GM04504 (cell line): ENCODE data around the gene DCLK2.

Experiments
- DNase-seq: peaks from one replicate; pipeline ENCODE4 v3.0.0-alpha.2; 2012; ENCODE audit warnings: low read depth

Gene DCLK2

GRCh38 chr4:150078041-150078578, at the start of gene DCLK2:
TSS of gene DCLK2 (plus strand) at chr4:150078445. CDS start at chr4:150079028, 583 bp downstream.
- DNase-seq = peak; percentile 83

DNA sequence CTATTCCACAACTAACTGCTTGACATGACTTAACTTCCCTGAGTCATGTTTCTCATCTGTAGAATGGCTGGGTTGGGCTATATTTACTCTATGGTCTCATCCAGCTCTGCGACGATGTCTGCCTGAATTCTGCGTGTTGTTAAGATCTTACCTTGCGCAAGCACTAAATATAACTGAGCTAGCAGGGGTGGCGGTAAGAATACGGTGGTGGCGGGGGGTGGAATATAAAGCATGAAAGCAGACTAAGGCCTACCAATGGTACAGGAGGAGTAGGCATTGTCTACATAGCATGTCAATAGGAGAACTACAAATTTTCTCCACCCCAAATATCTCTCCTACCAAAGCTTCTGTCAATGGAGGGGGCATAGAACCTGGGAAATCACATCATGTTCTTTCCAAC, 45.7 kb upstream of the DCLK2 start:
- no peak for DNase-seq

DNA sequence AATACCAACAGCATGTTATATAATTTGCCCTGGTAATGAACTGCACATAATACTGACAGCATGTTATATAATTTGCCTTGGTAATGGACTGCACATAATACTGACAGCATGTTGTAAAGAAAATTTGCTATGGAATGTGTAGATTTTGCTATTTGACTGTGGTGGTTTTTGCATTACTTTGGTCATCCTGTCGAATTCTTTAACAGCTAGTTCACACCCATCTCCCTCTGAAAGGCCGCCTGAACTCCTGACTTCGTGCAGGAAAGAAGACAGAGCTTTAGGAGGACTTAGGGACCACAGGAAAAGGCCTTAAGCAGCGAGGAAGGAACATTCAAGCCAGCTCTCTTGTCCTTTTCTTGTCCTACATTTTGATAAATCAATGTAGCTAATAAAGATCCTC, 45.2 kb upstream of the DCLK2 start:
- no peak for DNase-seq

DNA sequence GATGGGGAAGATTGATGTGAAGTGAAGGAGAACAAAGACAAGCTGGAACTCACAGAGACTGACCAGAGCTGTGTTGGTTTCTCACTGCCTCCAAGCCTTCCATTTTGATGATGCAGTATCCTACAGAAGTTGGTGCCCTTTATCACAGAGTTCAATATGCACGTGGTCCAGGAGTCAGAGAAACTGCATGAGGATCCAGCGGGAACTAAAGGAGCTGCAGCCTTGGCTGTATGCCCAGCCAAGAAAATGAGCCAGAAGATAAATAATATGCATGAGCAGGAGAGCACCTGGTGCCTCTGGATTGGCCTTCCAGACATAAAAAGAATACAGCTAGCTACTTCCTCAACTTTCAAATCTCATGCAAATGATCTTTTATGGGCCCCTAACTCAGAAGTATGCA, 44.3 kb upstream of the DCLK2 start:
- no peak for DNase-seq

GRCh38 chr4:150037251-150037856, 40.9 kb upstream of the DCLK2 start:
- DNase-seq = no peak

DNA sequence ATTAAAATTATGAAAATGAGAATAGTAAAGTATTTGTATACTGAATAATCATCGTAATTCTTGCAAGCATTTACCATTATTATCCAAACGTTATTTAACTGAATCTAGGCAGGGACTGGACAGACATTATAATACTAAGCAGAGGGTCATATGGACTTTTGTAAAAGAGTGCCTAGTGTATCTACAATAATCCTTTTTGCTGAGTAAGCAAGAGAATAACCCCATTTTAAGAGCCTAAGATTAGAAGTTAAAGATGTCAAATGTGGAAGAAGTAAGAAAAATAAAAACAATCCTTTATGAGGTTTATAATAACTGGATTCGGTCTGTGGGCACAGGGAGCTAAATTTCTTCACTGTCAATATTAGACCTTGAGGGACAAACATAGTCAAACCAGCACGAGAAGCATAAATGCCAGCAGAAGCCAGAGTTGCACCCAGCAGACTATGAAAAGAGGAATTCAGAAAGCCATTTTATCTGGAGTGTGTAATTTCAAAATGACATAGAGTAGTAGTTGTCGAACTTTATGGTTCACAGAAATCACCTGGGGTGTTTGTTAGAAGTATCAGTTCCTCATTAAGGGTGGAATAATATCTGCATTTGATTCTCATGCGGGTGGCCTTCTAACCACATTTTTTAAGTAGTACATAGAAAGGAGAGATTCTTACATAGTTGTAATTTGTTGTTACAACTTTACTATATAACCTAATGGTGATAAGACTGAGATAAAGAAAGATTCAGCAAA, 39.7 kb upstream of the DCLK2 start:
- no peak for DNase-seq

DNA sequence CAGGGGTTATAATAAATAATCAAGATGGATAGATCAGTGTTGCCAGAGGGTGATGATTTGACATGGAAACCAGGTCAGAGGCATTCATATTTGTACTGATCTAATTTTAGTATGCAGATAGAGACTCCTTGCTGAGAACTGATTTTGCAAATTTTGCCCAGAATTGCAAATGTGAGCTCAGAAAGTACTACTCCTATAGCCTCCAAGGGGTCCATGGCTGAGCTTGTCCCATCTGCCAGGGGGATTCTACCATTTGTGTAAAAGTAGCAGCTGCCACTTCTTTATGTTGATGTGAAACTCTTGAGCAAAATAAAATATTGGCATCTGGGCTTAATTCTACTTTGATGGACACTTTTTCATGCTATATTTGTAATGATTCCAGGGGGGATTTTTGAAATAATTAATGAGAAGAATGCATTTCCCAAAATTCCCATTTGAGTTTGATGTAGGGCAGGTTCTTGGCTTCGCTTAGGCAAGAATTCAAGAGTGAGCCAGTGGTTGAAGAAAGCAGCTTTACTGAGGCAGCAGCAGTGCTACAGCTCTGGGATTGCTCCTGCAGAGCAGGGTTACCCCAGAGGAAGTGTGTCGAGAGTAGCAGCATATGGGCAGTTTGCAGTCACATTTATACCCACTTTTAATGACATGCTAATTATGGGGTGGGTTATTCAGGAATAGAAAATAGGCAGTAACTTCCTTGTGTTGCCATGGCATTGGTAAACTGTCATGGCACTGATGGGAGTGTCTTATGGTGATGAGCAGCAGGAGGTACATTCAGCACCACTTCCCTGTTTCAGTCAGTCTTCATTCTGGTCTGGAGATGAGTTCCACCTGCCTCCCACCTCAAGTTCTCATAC, 38.7 kb upstream of the DCLK2 start:
- no peak for DNase-seq

DNA sequence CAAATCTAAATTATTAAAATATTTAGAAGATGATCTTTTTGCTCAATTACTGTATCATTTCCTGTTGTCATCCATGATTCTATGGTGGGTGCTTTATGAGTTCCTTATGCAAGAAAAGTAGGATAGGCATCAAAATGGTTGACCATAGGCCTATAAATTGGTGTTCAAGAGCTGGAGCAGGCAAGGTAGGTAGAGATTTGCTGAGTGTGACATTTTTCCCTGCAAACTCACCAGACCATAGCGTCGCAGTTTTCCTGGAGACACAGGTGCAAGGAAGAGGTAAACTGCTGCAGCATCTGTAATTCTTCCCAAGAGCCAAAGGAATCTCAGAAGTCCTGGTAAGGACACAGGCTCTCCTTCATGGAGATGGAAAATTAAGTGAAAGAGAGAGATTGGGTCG, 33.7 kb upstream of the DCLK2 start:
- no peak for DNase-seq

- no peak for DNase-seq
These were observed 32.8 kb upstream of the DCLK2 start for GRCh38 chr4:150045410-150045809.

GRCh38 chr4:150046728-150047217, 31.5 kb upstream of the DCLK2 start:
- DNase-seq = no peak

GRCh38 chr4:150047546-150047945, 30.7 kb upstream of the DCLK2 start:
- no peak for DNase-seq

- no peak for DNase-seq
These were observed 28.6 kb upstream of the DCLK2 start for GRCh38 chr4:150049682-150050081.

- DNase-seq = no peak
These were observed 27.7 kb upstream of the DCLK2 start for GRCh38 chr4:150050566-150050965.

DNA sequence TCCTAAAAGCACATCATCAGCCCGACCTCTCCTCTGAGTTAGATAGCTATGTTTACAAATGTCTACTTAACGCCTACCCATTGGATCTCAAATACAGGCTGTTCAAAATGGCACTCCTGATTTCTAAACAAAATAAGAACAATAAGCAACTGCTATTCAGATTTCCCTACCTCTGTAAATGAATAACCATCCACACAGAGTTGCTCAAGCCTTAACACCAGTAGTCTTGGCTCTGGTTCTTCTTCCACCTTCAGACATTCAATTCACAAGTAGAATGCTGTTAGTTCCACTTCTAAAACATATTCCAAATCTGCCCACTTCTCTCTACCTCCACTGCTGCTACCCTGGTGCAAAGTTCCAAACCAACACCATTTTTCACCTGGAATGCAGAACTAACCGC, 27.1 kb upstream of the DCLK2 start:
- DNase-seq = no peak

DNA sequence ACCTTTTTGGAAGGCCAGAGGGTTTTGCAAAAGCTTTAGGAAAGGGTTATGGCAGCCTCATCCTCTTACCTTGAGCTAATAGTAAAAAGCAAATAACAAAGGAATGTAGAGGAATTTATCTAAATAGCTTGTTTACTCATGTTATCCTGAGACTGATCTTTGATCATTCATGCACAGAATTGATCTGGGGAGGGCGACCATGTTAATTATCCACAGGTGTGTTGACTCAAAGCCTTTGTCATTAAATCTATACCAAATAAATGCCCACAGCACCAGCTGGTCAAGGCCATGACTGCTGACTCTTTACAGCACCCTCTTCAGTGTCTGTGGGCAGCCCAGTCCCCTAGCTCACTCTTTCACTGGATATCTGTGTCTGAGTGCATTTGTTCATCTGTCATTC, 22.8 kb upstream of the DCLK2 start:
- no peak for DNase-seq

- no peak for DNase-seq
These were observed 21.7 kb upstream of the DCLK2 start for GRCh38 chr4:150056569-150056968.

DNA sequence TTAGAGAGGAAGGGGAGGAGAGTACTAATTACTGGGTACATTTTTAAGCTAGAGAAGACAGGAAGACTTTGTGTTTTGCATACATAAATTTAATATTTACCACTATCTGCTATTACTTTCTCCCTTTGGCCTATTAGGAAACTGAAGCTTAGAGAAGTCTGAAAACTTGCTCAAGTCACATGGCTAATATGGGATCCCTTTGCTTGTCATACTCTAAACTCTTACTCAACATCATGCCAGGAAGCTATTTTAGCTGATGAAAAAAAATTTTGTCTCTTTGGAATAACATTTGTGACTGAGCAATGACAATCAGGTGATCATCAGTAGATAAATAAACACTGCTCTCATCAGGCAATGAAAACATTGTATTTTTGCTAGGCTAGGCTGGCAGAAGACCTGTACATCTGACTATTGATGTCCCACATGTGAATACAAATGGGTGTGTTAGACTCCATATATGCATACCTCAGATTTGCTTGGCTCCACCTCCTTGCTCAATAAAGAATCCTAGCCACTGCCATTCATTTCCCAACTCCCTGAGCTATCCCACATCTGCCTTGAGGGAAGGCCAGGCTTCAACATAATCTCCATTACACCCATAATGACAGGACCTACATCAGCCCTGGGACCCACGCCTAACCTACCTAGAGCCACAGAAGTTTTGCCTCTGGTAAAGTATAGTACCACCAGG, 17.0 kb upstream of the DCLK2 start:
- DNase-seq = no peak

GRCh38 chr4:150063128-150063527, 15.1 kb upstream of the DCLK2 start:
- DNase-seq = no peak

- DNase-seq = no peak
These were observed 12.5 kb upstream of the DCLK2 start for GRCh38 chr4:150065740-150066139.

DNA sequence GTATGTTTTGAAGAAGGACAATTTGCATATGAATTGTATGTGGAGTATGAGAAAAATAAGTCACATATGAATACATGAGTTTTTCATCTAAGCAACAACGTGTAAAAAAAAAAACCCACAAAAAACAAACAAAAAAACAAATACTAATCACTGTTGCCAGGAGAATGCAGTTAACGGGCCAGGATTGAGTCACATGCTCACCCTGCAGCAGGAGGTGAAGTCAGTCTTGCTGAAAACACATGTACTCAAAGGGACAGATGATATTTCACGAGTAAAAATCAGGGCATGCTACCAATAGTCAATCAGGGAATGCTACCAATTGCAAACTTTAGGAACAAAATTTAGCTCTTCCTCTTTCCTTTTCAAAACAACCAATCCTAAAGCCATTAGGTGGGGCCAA, 10.4 kb upstream of the DCLK2 start:
- DNase-seq = no peak

GRCh38 chr4:150068300-150068960, 9.8 kb upstream of the DCLK2 start:
- no peak for DNase-seq
